DMS53 treated with DMSO at 0.1 percent for 48 hours (cell line): ENCODE data around the gene LANCL1.
"Not testable (repeated sequence)": the region's sequence is repeated elsewhere in the genome, so short reads cannot be mapped to it uniquely, and the experiment has no call there.

ENCODE experiments used
- DNase-seq: peaks from one replicate; lab custom pipeline; 2025; ENCODE audit not compliant: unreplicated experiment; lab: John Stamatoyannopoulos, UW

The LANCL1 gene

DNA sequence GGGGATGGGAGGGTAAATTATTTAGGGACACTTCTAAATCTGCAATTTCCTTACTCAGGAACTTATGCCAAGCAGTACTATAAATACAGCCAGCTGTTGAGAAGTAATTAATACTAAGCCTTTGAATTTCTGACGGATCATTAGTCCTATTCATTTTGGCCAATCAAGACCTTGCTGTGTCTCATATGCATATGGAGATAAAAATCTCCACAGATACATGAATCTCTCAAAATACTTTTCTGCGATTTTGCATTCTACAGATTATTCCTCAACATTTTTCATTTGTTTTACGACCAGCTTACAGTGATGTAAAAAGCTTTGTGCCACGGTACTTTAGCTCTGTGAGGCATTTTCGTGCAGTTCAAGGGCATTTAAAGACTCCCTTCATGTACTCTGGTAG lies 16.7 kb downstream of the LANCL1 start:
- DNase-seq = no peak

DNA sequence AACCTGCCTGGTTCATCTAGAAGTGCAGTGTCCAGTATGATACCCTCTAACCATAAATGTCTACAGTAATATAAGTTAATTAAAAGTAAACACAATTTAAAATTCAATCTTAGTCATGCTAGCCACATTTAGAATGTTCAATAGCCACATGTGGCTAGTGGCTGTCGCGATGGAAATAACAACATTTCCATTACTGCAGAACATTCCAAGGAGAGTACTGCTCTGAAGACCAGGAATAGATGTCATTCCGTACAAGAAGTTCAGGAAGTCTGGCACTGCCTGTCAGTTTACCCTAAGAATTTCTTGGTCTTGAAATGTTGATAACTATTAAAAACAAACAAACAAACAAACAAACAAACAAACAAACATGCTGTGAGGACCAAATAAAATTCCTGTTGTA lies 17.2 kb downstream of the LANCL1 start:
- no peak for DNase-seq

DNA sequence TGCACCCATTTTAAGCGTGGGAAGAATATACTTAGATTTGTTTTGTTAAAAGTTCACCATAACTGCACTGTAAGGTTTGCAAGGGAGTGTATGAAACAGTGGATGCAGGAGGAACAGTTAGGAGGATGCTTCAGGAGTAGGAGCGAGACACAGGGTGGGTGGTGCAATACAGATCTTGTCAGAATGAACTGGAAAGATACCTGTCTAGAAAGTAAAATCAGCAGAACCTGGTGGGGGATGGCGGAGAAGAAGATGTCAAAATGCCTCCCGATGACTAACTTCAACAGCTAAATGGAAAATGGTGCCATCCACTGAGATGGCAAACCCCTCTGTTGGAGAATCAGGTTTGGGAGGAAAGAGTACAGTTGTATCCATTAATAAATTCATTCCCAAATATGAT lies 18.2 kb downstream of the LANCL1 start:
- no peak for DNase-seq

DNA sequence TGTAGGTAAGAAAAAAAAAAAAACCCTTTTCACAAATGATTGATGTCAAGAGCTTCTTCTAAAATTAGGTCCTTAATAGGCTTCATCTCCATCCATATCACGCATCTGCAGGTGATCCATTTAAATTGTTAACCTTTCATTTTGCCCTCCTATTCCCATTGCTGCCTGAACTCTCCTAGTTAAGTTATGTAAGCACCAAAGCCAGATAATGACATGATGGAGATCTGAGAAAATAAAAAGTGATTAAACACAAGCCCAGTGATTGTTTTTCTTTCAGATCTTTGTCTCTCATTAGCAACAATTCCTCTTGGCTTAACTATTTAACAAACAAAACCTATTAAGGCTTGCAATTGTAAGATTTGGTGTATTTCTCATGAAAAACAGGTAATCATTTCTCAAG lies 20.0 kb downstream of the LANCL1 start:
- no peak for DNase-seq

DNA sequence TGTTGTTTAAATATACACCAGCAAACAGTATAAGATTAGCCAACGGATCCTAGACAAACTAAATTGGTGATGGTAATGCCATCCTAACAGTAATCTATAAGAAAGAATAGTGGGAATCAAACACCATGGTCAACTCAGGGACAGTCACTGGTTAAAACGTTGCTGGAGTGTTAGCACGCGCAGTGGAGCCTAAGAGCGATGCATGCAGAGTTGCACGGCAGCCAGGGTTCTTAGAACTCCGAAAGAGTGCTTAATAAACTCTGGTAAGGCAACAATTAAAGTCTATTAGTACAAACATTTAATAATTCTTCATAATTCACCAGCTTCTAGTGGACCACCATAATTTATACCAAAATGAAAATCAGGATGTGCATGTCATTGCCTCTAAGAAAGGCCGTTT lies 22.2 kb downstream of the LANCL1 start:
- DNase-seq = no peak

DNA sequence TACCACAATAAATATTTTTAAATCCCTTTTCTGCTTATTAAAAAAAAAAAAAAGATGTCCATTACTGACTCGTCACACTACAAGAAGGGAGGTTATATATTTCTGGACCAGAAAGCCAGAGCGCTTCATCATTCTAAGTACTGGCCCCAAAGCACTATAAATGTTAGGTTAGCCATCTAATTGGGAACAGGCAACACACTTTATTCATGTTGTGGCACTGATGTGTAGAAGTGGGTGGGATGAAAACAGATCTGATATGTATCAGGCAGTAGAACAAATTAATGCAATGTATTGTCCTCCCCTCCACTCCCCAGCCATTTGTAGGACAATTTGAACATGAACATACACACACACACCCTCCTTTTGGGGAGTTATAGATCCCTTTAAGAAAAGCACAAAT lies 24.4 kb downstream of the LANCL1 start:
- no peak for DNase-seq

DNA sequence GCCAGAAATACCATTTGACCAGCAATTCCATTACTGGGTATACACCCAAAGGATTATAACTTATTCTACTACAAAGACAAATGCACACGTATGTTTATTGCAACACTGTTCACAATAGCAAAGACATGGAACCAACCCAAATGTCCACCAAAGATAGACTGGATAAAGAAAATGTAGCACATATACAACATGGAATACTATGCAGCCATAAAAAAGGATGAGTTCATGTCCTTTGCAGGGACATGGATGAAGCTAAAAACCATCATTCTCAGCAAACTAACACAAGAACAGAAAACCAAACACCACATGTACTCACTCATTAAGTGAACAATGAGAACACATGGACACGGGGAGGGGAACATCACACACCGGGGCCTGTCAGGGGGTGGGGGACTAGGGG lies 25.6 kb downstream of the LANCL1 start:
- not testable (repeated sequence) for DNase-seq

DNA sequence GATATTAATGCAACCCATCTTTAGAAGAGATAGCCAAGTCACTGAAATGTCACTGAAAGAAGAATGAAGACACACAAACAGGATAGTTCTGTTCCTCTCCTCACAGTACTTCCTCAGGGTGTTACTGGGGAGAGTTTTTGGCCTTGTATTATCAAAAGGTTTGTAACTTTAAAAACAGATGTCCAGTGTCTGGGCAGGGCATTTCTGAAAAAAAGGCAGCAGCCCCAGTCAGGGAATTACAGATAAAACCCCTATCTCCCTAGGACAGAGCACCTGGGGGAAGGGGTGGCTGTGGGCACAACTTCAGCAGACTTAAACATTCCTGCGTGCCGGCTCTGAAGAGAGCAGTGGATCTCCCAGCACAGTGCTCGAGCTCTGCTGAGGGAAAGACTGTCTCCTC lies 30.8 kb downstream of the LANCL1 start:
- no peak for DNase-seq

DNA sequence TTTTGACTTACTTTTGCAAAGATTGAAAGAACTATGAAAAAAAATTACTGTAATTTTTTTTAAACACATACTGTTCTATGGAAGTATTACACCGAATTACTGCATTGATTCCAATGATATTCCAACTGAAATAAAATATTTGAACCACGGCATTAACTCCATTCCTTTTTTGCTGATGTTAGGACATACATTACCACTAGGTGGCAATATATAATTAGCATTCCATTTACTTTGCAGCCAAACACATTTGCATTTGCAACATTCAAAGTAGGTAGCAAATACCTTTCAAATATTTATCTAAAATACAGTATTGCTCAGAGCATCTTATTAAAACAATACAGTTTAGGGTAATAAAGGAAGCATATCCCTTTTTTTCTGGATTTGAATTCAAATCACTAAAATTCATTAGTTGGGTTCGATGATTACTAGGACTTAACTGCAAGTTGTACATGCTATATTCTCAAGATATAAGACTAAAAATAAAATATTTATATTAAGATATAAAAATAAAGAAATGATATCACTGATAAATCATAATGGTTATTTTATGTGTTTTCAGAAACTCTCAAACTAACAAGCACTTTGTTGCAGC lies 31.3 kb downstream of the LANCL1 start:
- DNase-seq = no peak

DNA sequence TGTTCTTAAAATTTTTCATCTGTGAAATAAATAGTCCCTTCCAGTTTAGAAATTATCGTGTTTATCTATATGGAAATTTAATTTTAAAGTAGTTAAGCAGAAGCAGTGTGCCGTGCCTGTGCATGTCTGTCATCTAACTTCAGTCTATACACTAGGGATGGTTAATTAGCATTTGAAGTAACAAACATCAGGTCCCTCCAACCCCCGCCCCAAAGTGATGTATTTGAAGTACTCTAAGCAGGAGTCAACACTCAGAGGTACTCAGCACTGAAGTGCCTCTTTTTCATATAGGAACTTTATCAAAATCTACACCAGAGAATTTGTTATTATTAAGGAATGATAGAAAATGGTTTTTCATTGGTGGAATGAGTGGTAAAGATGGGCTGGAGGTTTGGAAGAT lies 33.0 kb downstream of the LANCL1 start:
- DNase-seq = no peak

DNA sequence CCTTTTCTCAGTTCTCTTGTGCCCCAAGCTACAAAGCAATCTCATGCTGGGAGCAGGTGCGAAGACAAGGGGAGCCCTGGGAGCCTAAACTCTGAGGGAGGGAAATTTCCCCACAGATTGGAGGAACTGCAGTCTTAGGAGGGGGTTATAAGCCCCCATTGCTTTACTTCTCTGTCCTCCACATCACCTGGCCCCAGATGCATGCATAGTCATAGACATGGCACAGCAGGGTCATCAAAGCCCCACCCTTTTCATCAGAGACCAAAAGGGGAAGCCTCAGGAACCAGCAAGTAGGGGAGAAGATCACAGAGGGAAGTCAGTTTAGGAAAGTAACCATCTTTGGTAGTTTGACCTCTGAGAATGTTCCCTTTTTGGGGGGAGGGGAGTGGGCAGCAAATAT lies 33.7 kb downstream of the LANCL1 start:
- no peak for DNase-seq

DNA sequence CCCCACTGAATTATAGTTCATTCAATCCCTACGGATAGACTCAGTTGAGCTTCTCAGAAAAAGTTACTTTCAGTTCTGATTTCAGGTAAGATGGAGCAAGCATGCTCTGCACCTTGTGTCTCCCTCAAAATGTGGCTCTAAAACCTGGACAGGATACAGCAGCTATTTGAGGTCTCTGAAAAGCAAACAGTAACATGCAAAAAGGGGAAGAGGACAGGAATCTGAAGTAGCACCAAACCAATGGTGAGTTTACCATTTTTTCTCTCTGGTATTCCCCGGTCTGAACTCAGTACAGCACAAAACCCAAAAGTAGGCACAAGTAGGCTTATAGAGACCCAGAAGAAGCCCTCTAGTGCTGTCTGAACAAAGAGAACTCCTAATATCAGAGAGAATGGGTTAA lies 34.1 kb downstream of the LANCL1 start:
- no peak for DNase-seq

DNA sequence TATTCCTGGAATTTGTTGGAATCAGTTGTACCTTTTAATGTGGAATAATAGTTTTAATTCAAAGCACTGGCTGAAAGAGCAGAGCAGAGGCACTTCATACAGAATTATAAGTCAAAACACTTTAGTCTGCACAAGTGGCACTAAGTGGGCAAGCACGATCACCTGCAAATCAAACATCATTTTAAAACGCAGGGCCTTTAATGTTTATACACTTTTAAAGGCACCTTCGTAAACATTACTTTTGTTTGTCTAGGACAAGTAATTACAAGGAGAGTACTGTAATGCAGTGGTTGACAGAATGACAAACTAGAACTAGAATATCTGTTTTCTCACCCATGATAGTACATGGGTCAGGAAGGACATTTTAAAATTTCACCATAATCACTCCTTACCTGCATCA lies 36.4 kb downstream of the LANCL1 start:
- peak; percentile 48 for DNase-seq

DNA sequence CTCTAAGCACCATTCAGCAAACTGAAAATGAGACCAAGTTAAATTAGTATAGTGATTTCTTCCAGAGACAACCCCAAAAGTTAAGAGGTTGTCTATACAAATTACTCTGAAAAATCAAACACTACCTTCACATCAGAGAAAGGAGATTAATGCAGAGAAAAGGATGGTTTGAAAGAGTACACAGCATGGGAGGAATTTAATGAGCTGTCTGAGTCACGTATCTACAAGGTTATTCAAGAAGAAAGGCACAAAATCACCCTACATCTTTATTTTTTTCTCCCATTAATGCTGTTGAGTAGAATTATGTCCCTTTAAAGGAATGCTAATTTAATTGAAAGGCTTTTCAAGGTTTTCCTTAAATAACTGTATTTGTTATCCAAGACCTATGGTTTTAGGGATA lies 41.1 kb downstream of the LANCL1 start:
- no peak for DNase-seq

DNA sequence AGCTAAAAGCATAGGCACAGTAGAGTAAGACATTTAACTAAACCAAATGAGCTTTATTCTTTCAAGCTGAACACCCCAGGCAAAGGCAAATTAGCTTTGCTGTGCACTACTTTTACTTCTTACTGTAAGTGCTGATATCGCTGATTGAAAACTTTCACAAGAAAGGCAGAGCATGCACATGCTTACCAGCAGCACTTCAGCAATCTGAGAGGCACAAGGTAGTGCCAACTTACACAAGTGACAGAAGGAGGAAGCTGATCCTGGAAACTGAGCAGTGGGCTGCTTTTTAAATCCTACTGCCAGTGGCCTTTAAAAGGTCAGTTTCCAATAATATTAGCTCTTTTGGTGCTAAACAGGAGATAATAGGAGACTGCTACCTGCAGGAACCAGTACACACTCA lies 43.9 kb downstream of the LANCL1 start:
- no peak for DNase-seq

DNA sequence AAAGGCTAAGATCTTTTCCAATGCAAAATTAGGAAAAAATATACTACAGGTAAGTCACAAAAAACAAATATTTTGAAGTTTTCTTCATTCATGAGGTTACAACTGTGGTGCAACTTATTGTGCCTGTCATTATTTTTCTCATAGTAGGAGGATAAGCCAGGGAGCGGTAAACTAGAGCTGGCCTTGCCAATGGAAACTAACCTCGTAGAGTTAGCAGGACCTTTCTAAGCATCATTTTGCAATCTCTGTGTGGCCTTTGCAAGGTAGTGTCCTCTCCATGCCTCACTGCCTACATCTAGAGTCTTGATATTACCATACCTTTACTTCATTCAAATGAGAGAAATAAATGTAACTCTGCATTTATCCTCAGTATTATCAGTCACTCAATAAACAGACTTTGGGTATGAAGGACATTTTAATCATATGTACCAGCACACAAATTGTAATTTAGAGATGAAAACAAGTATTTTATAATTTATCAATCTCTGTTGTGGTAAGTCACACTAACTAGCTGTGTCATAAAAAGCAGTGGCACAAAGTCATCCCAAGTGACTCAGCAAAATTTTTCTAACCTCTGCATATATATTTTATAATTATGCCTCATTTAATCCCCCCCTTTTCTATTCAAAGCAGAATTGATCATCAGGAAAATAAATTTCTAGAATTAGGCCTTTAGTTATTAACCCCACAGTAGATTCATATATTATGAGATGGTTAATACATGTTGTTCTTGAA lies 47.0 kb downstream of the LANCL1 start:
- no peak for DNase-seq

DNA sequence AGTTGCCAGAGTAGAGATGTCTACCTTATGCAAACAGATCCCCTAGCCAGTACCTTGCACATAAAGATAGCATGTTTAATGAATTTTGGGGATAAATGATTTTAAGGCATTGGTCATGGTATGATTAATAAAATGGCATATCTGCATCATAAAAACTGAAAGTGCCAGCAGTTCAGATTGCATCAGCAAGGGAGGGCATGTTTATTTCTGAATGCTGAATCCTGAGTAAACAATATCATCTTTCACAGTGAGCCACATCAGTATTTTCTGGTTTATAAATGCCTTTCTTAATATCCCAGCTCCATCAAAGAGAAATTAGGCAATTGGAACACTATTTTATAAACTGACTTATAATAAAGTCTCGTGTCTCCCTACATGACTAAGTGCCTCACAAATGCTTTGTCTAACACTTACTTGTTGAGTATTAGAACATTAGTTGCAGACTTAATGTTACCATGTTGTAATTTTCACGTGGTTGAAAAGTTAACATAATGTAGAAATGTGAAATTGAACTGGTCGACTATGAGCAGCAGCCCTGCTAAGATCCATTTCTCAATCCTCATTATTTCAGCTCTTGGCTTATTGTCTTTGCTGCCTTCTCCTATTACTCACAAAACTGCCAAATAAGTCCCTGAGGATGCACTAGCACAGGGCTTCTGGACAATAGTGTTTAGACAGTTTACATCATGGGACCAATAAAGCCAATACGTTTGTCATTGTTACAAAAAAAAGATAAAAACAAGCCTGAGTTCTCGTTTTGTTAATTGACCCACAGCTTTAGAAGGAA lies 48.0 kb downstream of the LANCL1 start:
- DNase-seq = peak; percentile 25

DNA sequence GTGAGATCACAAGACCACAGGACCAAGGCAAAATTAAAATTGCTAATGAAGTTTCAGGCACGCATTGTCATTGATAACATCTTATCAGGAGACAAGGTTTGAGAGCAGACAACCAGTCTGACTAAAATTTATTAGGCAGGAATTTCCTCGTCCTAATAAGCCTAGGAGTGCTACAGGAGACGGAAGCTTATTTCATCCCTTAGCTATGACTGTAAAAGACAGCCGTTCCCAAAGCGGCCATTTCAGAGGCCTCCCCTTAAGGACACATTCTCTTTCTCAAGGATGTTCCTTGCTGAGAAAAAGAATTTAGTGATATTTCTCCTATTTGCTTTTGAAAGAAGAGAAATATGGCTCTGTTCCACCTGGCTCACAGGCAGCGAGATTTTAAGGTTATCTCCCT lies 49.2 kb downstream of the LANCL1 start:
- not testable (repeated sequence) for DNase-seq

DNA sequence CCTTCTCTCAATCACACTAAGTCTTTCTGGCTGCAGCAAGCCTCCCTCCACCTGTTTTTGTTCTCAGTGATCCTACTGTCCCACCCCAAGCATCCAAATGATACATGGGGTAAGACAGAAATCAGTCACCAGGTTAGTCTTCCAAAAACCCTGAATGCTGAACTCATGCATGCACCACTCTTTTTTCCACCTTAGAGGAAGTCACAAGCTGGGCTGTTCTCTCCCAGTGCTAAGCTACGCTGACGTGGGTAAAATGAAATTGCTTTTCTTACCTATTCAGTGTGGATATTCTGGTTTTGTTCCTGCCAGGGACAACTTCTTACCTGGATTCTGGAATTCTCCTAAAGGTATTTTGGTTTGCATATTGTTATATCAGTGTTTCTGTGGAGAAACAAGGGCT lies 54.2 kb downstream of the LANCL1 start:
- DNase-seq = no peak

DNA sequence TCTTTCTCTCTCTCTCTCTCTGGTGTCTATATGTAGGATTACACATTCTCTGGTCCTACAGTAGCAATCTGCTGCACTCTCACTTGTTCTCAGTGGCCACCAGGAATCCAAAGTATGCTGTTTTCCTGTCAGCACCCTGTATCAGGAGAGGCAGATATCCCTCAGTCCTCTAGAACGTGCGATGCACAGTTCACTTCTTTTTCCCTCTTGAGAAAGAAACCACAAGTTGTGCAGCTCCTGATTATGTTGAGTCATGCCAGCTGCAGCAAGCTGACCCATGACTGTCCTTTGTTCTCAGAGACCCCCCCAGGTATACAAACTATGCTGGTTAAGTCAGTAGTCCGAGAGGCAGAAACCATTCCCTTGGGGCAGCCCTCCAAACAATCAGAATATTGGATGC lies 54.6 kb downstream of the LANCL1 start:
- no peak for DNase-seq

DNA sequence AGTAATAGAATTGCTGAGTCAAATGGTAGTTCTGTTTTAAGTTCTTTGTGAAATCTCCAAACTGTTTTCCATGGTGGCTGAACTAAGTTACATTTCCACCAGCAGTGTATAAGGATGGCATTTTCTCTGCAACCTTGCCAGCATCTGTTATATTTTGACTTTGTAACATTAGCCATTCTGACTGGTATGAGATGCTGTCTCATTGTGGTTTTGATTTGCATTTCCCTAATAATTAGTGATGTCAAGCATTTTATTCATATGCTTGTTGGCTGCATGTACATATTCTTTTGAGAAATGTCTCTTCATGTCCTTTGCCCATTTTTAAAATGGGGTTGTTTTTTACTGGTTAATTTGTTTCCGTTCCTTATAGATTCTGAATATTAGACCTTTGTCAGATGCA lies 63.9 kb downstream of the LANCL1 start:
- DNase-seq = no peak

DNA sequence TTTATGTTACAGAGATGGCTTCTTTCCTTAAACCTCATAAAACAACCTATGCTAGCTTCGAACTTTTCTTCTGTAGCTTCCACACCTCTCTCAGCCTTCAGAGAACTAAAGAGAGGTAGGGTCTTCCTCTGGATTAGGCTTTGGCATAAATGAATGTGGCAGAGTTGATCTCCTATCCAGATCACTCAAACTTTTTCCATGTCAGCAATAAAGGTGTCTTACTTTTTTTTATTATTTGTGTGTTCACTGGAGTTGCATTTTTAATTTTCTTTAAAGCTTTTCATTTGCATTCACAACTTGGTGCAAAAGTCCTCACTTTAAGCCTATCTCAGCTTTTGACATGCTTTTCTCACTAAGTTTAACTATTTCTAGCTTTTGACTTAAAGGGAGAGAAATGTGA lies 66.0 kb downstream of the LANCL1 start:
- DNase-seq = no peak
